C1 segment of cervical spinal cord (tissue), 14 donors: Measurements from ENCODE around the gene ELOA2.
"Not testable (repeated sequence)": the region's sequence is repeated elsewhere in the genome, so short reads cannot be mapped to it uniquely, and the experiment has no call there.

Source experiments
- DNase-seq, 14 donors: peaks; one replicate each; lab custom pipeline; 2025; lab: John Stamatoyannopoulos, UW

ELOA2 gene, protein sequence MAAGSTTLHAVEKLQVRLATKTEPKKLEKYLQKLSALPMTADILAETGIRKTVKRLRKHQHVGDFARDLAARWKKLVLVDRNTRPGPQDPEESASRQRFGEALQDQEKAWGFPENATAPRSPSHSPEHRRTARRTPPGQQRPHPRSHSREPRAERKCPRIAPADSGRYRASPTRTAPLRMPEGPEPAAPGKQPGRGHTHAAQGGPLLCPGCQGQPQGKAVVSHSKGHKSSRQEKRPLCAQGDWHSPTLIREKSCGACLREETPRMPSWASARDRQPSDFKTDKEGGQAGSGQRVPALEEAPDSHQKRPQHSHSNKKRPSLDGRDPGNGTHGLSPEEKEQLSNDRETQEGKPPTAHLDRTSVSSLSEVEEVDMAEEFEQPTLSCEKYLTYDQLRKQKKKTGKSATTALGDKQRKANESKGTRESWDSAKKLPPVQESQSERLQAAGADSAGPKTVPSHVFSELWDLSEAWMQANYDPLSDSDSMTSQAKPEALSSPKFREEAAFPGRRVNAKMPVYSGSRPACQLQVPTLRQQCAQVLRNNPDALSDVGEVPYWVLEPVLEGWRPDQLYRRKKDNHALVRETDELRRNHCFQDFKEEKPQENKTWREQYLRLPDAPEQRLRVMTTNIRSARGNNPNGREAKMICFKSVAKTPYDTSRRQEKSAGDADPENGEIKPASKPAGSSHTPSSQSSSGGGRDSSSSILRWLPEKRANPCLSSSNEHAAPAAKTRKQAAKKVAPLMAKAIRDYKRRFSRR

GRCh38 chr18:47035156-47035671, at the start of gene ELOA2:
ELOA2 (minus strand) TSS chr18:47035621; CDS start chr18:47035264, 357 bp downstream.
- DNase-seq = no peak

- no peak for DNase-seq
Measured at GRCh38 chr18:47081578-47081977, 46.2 kb upstream of the ELOA2 start.

- no peak for DNase-seq
Measured at GRCh38 chr18:47080872-47081271, 45.5 kb upstream of the ELOA2 start.

DNA sequence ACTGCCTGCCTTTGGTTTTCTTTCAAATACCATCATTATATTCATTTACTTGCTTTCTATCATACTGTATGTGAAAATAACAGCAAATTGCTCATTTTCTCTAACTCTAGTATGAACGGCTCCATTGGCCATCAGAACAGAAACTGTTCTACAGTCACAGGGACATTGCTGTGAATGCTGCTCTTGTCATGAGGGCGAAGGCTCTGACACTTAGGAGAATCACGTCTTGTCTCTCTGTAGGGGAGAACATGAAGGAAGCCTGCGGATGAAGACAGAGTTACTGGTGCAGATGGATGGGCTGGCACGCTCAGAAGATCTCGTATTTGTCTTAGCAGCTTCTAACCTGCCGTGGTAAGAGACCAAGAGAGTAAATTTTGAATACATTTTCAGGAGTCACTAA, 41.7 kb upstream of the ELOA2 start:
- DNase-seq = peak in 3 of 14 donors; percentile 4 to 21 (median 10)

DNA sequence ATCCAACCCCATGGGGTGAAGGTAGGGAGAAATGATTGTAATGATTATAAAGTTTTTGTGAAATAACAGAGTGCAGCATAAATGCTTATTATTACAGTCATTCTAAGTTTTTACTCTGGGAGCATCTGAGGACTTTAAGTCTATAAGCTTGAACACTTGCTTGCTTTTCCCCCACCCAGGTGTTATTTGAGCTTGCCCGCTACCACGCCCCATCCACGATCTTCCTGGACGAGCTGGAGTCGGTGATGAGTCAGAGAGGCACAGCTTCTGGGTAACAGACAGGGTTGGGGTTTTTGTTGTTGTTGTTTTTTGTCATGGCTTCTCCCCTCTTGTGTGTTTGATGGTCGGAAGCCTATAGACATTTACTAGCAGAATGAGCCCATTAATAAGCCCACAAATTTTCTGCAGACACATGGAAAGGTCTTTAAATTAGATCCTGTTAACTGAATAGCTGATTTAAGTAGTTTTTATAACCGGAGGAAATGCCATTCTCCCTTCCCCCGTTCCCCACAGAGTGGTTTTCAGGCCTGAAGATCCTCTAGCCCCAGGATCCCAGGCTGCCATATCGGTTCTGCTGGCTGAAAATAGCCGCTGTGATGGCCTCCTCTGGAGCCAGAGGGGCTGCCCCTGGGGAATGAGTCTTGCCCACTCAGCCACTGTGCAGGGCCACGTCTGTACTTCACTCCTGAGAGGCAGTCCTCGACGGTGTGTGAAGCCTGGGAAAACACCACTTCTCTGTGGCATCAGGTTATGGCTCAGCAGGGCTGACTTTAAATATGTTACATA, 39.9 kb upstream of the ELOA2 start:
- DNase-seq = no peak

DNA sequence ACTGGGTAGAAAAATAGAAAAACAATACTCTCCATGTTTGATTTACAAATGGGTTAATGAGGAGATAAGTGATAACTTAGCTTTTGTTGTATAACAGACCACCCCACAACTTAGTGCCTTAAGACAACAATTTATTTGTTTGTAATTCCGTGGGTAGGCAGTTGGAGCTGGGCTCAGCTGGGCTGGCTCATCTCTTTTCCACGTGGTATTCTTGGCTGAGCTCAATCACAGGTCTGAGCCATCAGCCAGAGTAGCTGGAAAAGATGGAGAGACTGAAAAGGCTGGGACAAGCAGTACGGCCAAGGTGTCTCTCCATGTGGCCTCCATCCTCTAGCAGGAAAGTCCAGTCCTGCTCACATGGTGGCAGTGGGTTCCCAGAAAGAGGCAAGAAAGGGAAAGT, 32.2 kb upstream of the ELOA2 start:
- DNase-seq = no peak

GRCh38 chr18:47063096-47063495, 27.7 kb upstream of the ELOA2 start:
- DNase-seq = no peak

DNA sequence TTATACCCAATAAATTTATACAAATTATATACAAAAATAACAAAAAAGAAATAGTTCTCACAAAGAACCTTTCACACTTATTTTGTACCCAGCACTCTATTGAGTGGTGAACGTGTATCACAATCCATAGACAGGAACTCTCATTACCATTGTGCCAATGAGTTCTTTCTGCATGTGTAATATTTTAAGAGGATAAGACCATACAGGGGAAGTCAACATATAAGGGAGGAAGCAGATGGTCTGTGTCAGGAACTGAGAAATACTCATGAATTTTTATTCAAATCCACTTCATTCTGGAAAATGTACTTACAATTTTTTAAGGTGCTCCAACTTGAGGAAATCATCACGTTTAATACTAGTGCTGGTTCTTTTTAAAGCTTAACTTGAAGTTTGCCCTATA, 27.1 kb upstream of the ELOA2 start:
- DNase-seq = no peak

GRCh38 chr18:47054369-47054768, 18.9 kb upstream of the ELOA2 start:
- no peak for DNase-seq

GRCh38 chr18:47050468-47050867, 15.0 kb upstream of the ELOA2 start:
- DNase-seq = peak in 1 of 14 donors; percentile 13

DNA sequence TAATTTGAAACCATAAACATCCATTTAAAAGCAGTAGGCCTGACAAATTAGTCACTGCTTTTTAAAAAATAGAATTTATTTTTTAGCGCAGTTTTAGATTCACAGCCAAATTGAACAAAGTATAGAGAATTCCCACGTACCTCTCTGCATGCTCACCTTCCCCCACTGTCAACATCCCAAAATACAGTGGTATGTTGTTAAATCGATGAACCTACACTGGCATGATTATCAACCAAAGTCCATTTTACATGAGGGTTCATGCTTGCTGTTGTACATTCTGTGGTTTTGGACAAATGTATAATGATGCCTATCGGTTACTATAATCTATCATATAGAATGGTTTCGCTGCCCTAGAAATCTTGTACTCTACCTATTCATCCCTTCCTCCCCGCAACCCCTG, 5.6 kb upstream of the ELOA2 start:
- no peak for DNase-seq

DNA sequence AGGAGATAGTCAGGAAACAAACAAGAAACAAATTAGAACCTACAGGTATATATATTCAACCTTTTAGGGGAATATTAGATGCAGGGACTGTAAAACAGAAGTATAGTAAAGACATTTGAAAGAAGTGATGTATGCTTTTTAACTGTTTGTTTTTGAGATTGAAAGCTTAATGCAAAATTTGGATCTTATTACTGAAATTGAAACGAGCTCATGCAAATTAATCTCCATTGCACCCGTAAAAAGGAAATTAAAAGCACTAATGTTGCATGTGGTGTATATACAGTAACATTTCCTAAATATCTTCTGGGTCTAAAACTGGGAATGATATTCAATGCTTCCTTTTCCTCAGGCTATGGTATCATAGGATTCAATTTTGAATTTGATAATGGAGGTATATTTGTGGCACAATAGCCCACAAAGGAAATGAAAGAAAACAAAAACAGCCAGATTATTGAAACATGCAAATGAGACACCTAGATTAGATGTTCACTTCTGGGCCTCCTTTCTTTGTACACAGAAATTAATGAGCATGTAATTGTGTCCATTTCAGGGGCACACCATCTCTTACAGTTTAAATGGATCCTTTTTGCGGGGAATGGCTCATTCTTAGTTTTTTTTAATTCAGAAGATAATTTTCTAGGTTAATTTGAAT, 1.6 kb upstream of the ELOA2 start:
- DNase-seq = no peak

GRCh38 chr18:47036298-47036874, 965 bp upstream of the ELOA2 start:
- DNase-seq = no peak

GRCh38 chr18:47034591-47034990, 830 bp downstream of the ELOA2 start:
- not testable (repeated sequence) for DNase-seq

DNA sequence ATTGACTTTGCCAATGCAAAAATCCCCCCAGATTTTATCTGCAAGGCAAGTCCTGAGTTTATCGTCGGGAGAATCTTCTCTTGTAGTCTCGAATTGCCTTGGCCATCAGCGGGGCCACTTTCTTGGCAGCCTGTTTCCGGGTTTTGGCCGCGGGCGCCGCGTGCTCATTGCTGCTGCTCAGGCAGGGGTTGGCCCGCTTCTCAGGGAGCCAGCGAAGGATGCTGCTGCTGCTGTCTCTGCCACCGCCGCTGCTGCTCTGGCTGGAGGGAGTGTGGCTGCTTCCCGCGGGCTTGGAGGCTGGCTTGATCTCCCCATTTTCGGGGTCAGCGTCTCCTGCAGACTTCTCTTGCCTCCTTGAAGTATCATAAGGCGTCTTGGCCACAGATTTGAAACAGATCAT, 2.5 kb downstream of the ELOA2 start:
- DNase-seq = no peak

GRCh38 chr18:47030887-47031286, 4.5 kb downstream of the ELOA2 start:
- not testable (repeated sequence) for DNase-seq

DNA sequence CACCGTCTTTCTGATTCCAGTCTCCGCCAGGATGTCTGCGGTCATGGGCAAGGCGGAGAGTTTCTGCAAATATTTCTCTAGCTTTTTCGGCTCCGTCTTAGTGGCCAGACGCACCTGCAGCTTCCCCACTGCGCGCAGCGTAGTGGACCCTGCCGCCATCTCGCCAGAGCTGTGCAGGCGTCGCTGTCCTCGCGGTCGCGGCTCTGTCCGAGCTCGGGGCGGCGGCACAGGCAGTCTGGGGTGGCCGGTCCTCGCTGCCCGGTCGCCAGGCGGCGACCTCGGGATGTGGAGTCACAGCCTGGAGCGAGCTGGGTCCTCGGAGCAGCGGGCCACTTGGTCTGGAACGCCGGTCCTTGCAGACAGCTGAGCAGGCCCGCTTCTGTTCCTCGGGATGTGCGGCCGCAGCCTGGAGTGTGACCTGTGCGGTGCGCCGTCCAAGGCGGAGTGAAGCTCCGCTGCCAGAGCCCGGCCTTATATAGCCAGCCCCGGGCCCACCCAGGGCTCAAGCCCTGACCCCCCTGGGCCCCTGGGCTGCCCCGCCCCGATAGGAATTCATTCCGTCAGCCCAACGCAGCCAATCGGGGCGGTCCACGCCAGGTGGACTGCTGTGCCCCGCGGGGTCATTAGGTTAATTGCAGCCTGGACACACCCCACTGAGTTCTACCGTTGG, 5.6 kb downstream of the ELOA2 start:
- DNase-seq = not testable (repeated sequence)

- not testable (repeated sequence) for DNase-seq
Measured at GRCh38 chr18:47028738-47029137, 6.7 kb downstream of the ELOA2 start.

DNA sequence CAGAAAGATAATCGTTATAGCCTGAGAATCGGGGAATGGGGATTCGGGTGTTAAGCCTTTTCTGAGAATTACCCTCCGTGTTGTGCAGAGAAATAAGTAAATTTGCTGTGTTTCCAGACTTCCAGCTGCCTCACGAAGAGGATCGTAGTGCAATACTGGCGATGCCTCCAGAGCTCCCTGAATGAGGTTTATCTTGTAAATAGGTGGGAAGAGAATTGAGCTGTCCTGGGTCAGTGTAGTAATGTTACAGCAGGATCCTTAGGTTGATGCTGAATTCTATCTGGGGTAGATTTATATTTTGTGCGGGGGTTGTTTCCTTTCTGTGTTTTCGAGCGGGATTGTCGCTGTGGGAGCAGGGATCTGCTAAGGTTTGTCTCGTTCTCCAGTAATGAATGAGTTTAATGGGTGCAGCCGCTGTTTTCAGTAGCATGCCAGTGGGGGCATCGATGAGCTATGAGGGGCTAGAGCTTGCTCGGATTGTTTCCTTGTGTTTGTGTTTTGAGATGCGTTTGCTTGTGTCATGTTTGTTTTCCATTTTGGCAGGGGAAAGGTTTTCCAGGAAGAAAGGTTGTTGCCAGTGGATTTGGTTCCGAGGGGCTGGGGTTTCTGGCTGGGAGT, 9.8 kb downstream of the ELOA2 start:
- not testable (repeated sequence) for DNase-seq
